HepG2 (cell line): ENCODE data around the gene AGAP1. TPM values are rescaled to one million over a fixed set of nuclear protein-coding genes. Genes with fewer than 3 reads are reported as not detected.
A peak's percentile ranks its signal among the peaks of the same experiment; 100 is the strongest.

Experiments used
- ATAC-seq: fragments of 200-7000 bp; cut with Tn5 transposase; 3 replicates; pipeline ENCODE4 v1.9.1; 2020; ENCODE audit warnings: mild to moderate bottlenecking, moderate library complexity
- BruUV-seq: library from RNA; stranded (reverse); fragments of 400-500 nt; replicated peaks from 2 replicates; lab custom pipeline; 2021; lab: Mats Ljungman, UMichigan
- CTCF ChIA-PET: fragments of 300-600 bp; formaldehyde crosslinking; extraction: SDS; loops from one replicate; lab custom pipeline; 2021; ENCODE audit warnings: low total read pairs, inconsistent platforms, low intra/inter-chr PET ratio; lab: Yijun Ruan, JAX
- POLR2A ChIA-PET: fragments of 350-600 bp; sonication (Branson Sonifier 250); formaldehyde crosslinking; loops from one replicate; lab custom pipeline; 2020; ENCODE audit warnings: antibody characterized with exemption, inconsistent platforms; lab: Yijun Ruan, JAX
- DNase-seq: peaks from one replicate; pipeline ENCODE4 v3.0.0-alpha.2; 2015; ENCODE audit warnings: low spot score
- FAIRE-seq: peaks from 3 replicates; lab custom pipeline; 2011; peaks lifted over from hg19 to GRCh38; lab: Jason Lieb, UNC
- H2AFZ ChIP-seq: one replicate; pipeline ENCODE4 v1.6.1; 2011; ENCODE audit warnings: low read length, inconsistent platforms
- H3K27ac ChIP-seq: fragments of 300-600 bp; 3 replicates; pipeline ENCODE4 v1.8.0; 2011; ENCODE audit warnings: mixed run types, mild to moderate bottlenecking, mixed read lengths, low read length, inconsistent platforms; ENCODE audit not compliant: insufficient read depth; ENCODE audit errors: extremely low read length
- H3K27me3 ChIP-seq, 2 experiments: fragments of 200-600 bp in 1 of 2; 2 replicates in 1 of 2; 3 replicates in 1 of 2; pipeline versions ENCODE4 v1.6.0 to v1.8.0; 2011; ENCODE audit warnings: low read length in 2 of 2, mild to moderate bottlenecking in 2 of 2, moderate library complexity in 2 of 2, inconsistent platforms in 1 of 2; ENCODE audit not compliant: insufficient read depth in 2 of 2, control insufficient read depth in 1 of 2
- H3K36me3 ChIP-seq, 2 experiments: fragments of 200-600 bp in 1 of 2; replicated peaks in 1 of 2; 2 replicates in 1 of 2; 3 replicates in 1 of 2; pipeline versions ENCODE4 v1.5.1 to v1.8.0; 2011; ENCODE audit warnings: low read length in 2 of 2, inconsistent platforms in 1 of 2; ENCODE audit not compliant: insufficient read depth in 2 of 2, control insufficient read depth in 1 of 2
- H3K4me1 ChIP-seq: 2 replicates; pipeline ENCODE4 v1.5.1; 2012; ENCODE audit warnings: low read length, inconsistent platforms; ENCODE audit not compliant: insufficient read depth
- H3K4me2 ChIP-seq: 2 replicates; pipeline ENCODE4 v1.6.0; 2011; ENCODE audit warnings: low read depth, low read length, inconsistent platforms
- H3K4me3 ChIP-seq, 3 experiments: fragments of 200-600 bp in 1 of 3; sonication (generic), shearing (Covaris generic) in 1 of 3; replicated peaks in 1 of 3; 2 replicates each; pipeline ENCODE4 v1.5.1; 2011 to 2016; ENCODE audit warnings: low read length in 3 of 3, inconsistent platforms in 2 of 3, low read depth in 2 of 3, mild to moderate bottlenecking in 2 of 3, control low read depth in 1 of 3, mixed read lengths in 1 of 3; ENCODE audit not compliant: insufficient read depth in 1 of 3
- H3K79me2 ChIP-seq: one replicate; pipeline ENCODE4 v1.6.1; 2011; ENCODE audit warnings: low read length, inconsistent platforms; ENCODE audit not compliant: insufficient read depth
- H3K9ac ChIP-seq: 2 replicates; pipeline ENCODE4 v1.6.0; 2011; ENCODE audit warnings: mild to moderate bottlenecking, low read depth, low read length, inconsistent platforms; ENCODE audit not compliant: insufficient read depth
- H3K9me3 ChIP-seq: 2 replicates; pipeline ENCODE4 v1.5.1; 2012; ENCODE audit warnings: mild to moderate bottlenecking, low read length
- H4K20me1 ChIP-seq: 2 replicates; pipeline ENCODE4 v1.6.0; 2011; ENCODE audit warnings: inconsistent platforms, mild to moderate bottlenecking, low read length, moderate library complexity; ENCODE audit not compliant: insufficient read depth
- BRCA1 ChIP-seq: sonication (generic); formaldehyde crosslinking; IDR thresholded peaks from 2 replicates; pipeline ENCODE4 v1.4.0; 2020; ENCODE audit warnings: missing genetic modification reagents
- ELF1 ChIP-seq: sonication (generic); formaldehyde crosslinking; IDR thresholded peaks from 2 replicates; pipeline ENCODE4 v1.4.0; 2020; ENCODE audit warnings: missing genetic modification reagents
- ELF4 ChIP-seq: sonication (generic); formaldehyde crosslinking; IDR thresholded peaks from 2 replicates; pipeline ENCODE4 v1.5.0; 2020; ENCODE audit warnings: missing genetic modification reagents, mild to moderate bottlenecking, moderate library complexity, borderline replicate concordance
- FIP1L1 ChIP-seq: fragments of 200-400 bp; formaldehyde crosslinking; IDR thresholded peaks from 2 replicates; pipeline ENCODE4 v1.6.1; 2018; ENCODE audit warnings: low read depth, mild to moderate bottlenecking, low read length, moderate library complexity, borderline replicate concordance; ENCODE audit not compliant: insufficient read depth
- HIC2 ChIP-seq: sonication (generic); formaldehyde crosslinking; IDR thresholded peaks from 2 replicates; pipeline ENCODE4 v1.9.0; 2022; ENCODE audit warnings: low read depth, missing genetic modification reagents
- HIVEP1 ChIP-seq: sonication (generic); formaldehyde crosslinking; IDR thresholded peaks from 2 replicates; pipeline ENCODE4 v1.4.0; 2020; ENCODE audit warnings: mild to moderate bottlenecking, missing genetic modification reagents
- JUN ChIP-seq: sonication (generic); formaldehyde crosslinking; IDR thresholded peaks from 2 replicates; pipeline ENCODE4 v1.4.0; 2020; ENCODE audit warnings: mild to moderate bottlenecking, missing genetic modification reagents
- MBNL3 ChIP-seq: fragments of 250-450 bp; sonication (Bioruptor Pico); conservative IDR thresholded peaks from 2 replicates; pipeline ENCODE4 v1.8.0; 2022; ENCODE audit warnings: mild to moderate bottlenecking, inconsistent platforms
- MED8 ChIP-seq: sonication (generic); formaldehyde crosslinking; IDR thresholded peaks from 2 replicates; pipeline ENCODE4 v1.8.1; 2023; ENCODE audit warnings: mild to moderate bottlenecking, missing genetic modification reagents; ENCODE audit not compliant: insufficient replicate concordance
- MIXL1 ChIP-seq: IDR thresholded peaks from 2 replicates; pipeline ENCODE4 v1.6.1; 2016
- MLX ChIP-seq: IDR thresholded peaks from 2 replicates; pipeline ENCODE4 v1.6.1; 2016
- MNT ChIP-seq: fragments of 450-650 bp; IDR thresholded peaks from 2 replicates; pipeline ENCODE4 v1.6.1; 2016
- NFE2 ChIP-seq: sonication (generic); formaldehyde crosslinking; IDR thresholded peaks from 2 replicates; pipeline ENCODE4 v1.4.0; 2020; ENCODE audit warnings: missing genetic modification reagents
- POLR2G ChIP-seq: fragments of 200-400 bp; formaldehyde crosslinking; IDR thresholded peaks from 2 replicates; pipeline ENCODE4 v1.6.1; 2018; ENCODE audit warnings: mild to moderate bottlenecking, low read depth, low read length, moderate library complexity
- RAD21 ChIP-seq: fragments of 450-650 bp; formaldehyde crosslinking; IDR thresholded peaks from 2 replicates; pipeline ENCODE4 v1.5.0; 2020; ENCODE audit warnings: mild to moderate bottlenecking
- RBAK ChIP-seq: sonication (generic); formaldehyde crosslinking; IDR thresholded peaks from 2 replicates; pipeline ENCODE4 v1.5.1; 2020; ENCODE audit warnings: mild to moderate bottlenecking, missing genetic modification reagents
- TAF15 ChIP-seq: fragments of 200-400 bp; formaldehyde crosslinking; IDR thresholded peaks from one replicate; pipeline ENCODE4 v1.6.1; 2018; ENCODE audit warnings: mild to moderate bottlenecking, low read depth, low read length; ENCODE audit not compliant: poor library complexity, severe bottlenecking
- YY1 ChIP-seq: IDR thresholded peaks from 2 replicates; pipeline ENCODE4 v1.6.1; 2011; ENCODE audit warnings: low read length, low read depth, moderate library complexity, mild to moderate bottlenecking; ENCODE audit not compliant: insufficient read depth, insufficient replicate concordance
- ZMYM3 ChIP-seq: sonication (generic); formaldehyde crosslinking; IDR thresholded peaks from 2 replicates; pipeline ENCODE4 v1.5.1; 2020; ENCODE audit warnings: mild to moderate bottlenecking, missing genetic modification reagents
- ZNF12 ChIP-seq: sonication (generic); formaldehyde crosslinking; IDR thresholded peaks from 2 replicates; pipeline ENCODE4 v1.5.0; 2020; ENCODE audit warnings: missing genetic modification reagents
- ZNF136 ChIP-seq: sonication (generic); formaldehyde crosslinking; IDR thresholded peaks from 2 replicates; pipeline ENCODE4 v1.8.1; 2022; ENCODE audit warnings: low read depth, mild to moderate bottlenecking, moderate library complexity, missing genetic modification reagents
- ZNF180 ChIP-seq: sonication (generic); formaldehyde crosslinking; IDR thresholded peaks from 2 replicates; pipeline ENCODE4 v1.4.0; 2020; ENCODE audit warnings: low read depth, missing genetic modification reagents, borderline replicate concordance
- ZNF3 ChIP-seq: IDR thresholded peaks from 2 replicates; pipeline ENCODE4 v1.7.0; 2017; ENCODE audit warnings: inconsistent platforms
- ZNF773 ChIP-seq: sonication (generic); formaldehyde crosslinking; IDR thresholded peaks from 2 replicates; pipeline ENCODE4 v1.4.0; 2020; ENCODE audit warnings: missing genetic modification reagents, borderline replicate concordance
- WGBS: methylation state at CpG from one replicate; pipeline ENCODE4 v1.1.6; 2017; ENCODE audit warnings: low lambda C conversion rate; 5-methylcytosine and 5-hydroxymethylcytosine counted together
- in situ Hi-C: cut with HindIII; loops from 2 replicates; pipeline ENCODE4 v1.10.0; 2017; ENCODE audit warnings: low pct_unique_long_range_greater_than_20kb; ENCODE audit not compliant: extremely low pct_ligation_motif_present
- intact Hi-C: fragments of 100-400 bp; cut with micrococcal nuclease; formaldehyde crosslinking; loops from one replicate; pipeline ENCODE4 v1.10.0; 2022; ENCODE audit not compliant: unreplicated experiment
- polyA plus RNA-seq, 8 experiments: library from polyadenylated mRNA; depleted of rRNA in 3 of 8; stranded (reverse) in 7 of 8; unstranded in 1 of 8; fragments of >200 nt; fragmentation: Illumina TruSeq in 4 of 8; extraction: Trizol in 4 of 8; gene quantifications; 2 replicates each; pipeline versions ENCODE4 v1.2.1 to v1.2.3, GENCODE V29; 2011 to 2016; ENCODE audit warnings: low read depth in 4 of 8, missing spikeins in 1 of 8, mixed read lengths in 1 of 8; ENCODE audit not compliant: insufficient read depth in 1 of 8
- total RNA-seq, 5 experiments: library from RNA; depleted of rRNA; stranded (reverse); fragments of >200 nt; fragmentation: Illumina TruSeq; extraction: Trizol; gene quantifications; 2 replicates each; pipeline ENCODE4 v1.2.3, GENCODE V29; 2016; ENCODE audit warnings: low read depth in 1 of 5

AGAP1 gene
- total and polyA plus RNA-seq, 2 of the 13 experiments (the other 11 are each of a cell fraction or from before 2014, with no cell fraction given) = 21.2 to 32.7 TPM

- WGBS = 11% methylated on average over 4 of the region's 4 CpGs
- BruUV-seq = no TSS peak
- ATAC-seq (no peak), FAIRE-seq (no peak), DNase-seq (peak; percentile 22)
- H3K27ac ChIP-seq = peak overlapping the region; percentile 21
- ChIA-PET POLR2A (no interaction called here), CTCF (no interaction called here)
- 0 out of 2 replicates have a peak overlapping the region, but pooled peaks have one; percentile 31 for H3K4me2 ChIP-seq
- H3K9ac ChIP-seq = peak overlapping the region; percentile 10; the same call in 1 of the 2 replicates
- H3K4me3 ChIP-seq = no peak overlapping the region
- no peaks in the 10 kb centered on the region; a peak in 1 of 5 replicates for H3K36me3 ChIP-seq
- H3K9me3 ChIP-seq = no peaks in the 10 kb centered on the region
- H4K20me1 ChIP-seq = peaks cover 8% of the 10 kb centered on the region; the same call in 1 of the 2 replicates
- H2AFZ ChIP-seq = no peak overlapping the region
- H3K4me1 ChIP-seq = peaks cover 83% of the 10 kb centered on the region
- in situ Hi-C loops = no loop called here
- intact Hi-C loops = no loop called here
- H3K79me2 ChIP-seq = peaks cover 87% of the 10 kb centered on the region
- H3K27me3 ChIP-seq = no peaks in the 10 kb centered on the region
- TF ChIP-seq MLX (CRISPR knock-in tag) (0 out of 2 replicates have a peak, but pooled peaks have one; percentile 32), HIVEP1 (CRISPR knock-in tag) (no peak), ZNF3 (CRISPR knock-in tag) (no peak), POLR2G (no peak), JUN (CRISPR knock-in tag) (no peak), FIP1L1 (no peak), ZNF136 (CRISPR knock-in tag) (no peak), ZNF12 (no peak), TAF15 (no peak), ELF4 (CRISPR knock-in tag) (no peak), ZNF773 (CRISPR knock-in tag) (no peak), RAD21 (CRISPR knock-in tag) (no peak), MIXL1 (CRISPR knock-in tag) (peak; percentile 56; the same call in 1 of the 2 replicates), ELF1 (CRISPR knock-in tag) (no peak), MED8 (no peak), ZMYM3 (CRISPR knock-in tag) (peak; percentile 23; the same call in 1 of the 2 replicates), YY1 (no peak), ZNF180 (CRISPR knock-in tag) (no peak), HIC2 (CRISPR knock-in tag) (0 out of 2 replicates have a peak, but pooled peaks have one; percentile 11), MBNL3 (CRISPR knock-in tag) (no peak), BRCA1 (CRISPR knock-in tag) (no peak), MNT (peak; percentile 45), RBAK (no peak), NFE2 (CRISPR knock-in tag) (no peak)
Observed at GRCh38 chr2:235510318-235510717, 16.5 kb downstream of the AGAP1 start.
